HepG2 (cell line): ENCODE results near the gene VIPR1. TPM values are rescaled to one million over a fixed set of nuclear protein-coding genes. Genes with fewer than 3 reads are reported as not detected.
A peak's percentile ranks its signal among the peaks of the same experiment; 100 is the strongest.

ENCODE experiments used
- ARNT2 ChIP-seq: sonication (generic); formaldehyde crosslinking; IDR thresholded peaks from 2 replicates; pipeline ENCODE4 v1.8.0; 2022; ENCODE audit warnings: mild to moderate bottlenecking, low read depth, missing genetic modification reagents, moderate library complexity
- ATF2 ChIP-seq: sonication (generic); formaldehyde crosslinking; IDR thresholded peaks from 2 replicates; pipeline ENCODE4 v1.4.0; 2020; ENCODE audit warnings: missing genetic modification reagents
- ATF7-NPFF ChIP-seq: sonication (generic); formaldehyde crosslinking; IDR thresholded peaks from 2 replicates; pipeline ENCODE4 v1.8.1; 2023; ENCODE audit warnings: mild to moderate bottlenecking, low read depth, missing genetic modification reagents, moderate library complexity
- BORCS8-MEF2B ChIP-seq: sonication (generic); formaldehyde crosslinking; IDR thresholded peaks from 2 replicates; pipeline ENCODE4 v1.8.0; 2022; ENCODE audit warnings: mild to moderate bottlenecking, missing genetic modification reagents
- FOXO1 ChIP-seq: sonication (generic); formaldehyde crosslinking; IDR thresholded peaks from 2 replicates; pipeline ENCODE4 v1.4.0; 2020; ENCODE audit warnings: missing genetic modification reagents
- GABPA ChIP-seq, 2 experiments: IDR thresholded peaks; 2 replicates each; pipeline ENCODE4 v1.6.1; 2011 to 2016; ENCODE audit warnings: low read depth in 2 of 2, low read length in 1 of 2, missing biosample characterization in 1 of 2, missing genetic modification characterization in 1 of 2
- GABPB1 ChIP-seq: IDR thresholded peaks from 2 replicates; pipeline ENCODE4 v1.6.1; 2016; ENCODE audit warnings: mild to moderate bottlenecking, missing genetic modification reagents, moderate library complexity, missing compliant biosample characterization
- KLF11 ChIP-seq: IDR thresholded peaks from 2 replicates; pipeline ENCODE4 v1.6.1; 2016; ENCODE audit warnings: missing compliant biosample characterization
- NFYB ChIP-seq: sonication (generic); formaldehyde crosslinking; IDR thresholded peaks from 2 replicates; pipeline ENCODE4 v1.4.0; 2020; ENCODE audit warnings: missing genetic modification reagents
- PATZ1 ChIP-seq: sonication (generic); formaldehyde crosslinking; IDR thresholded peaks from 2 replicates; pipeline ENCODE4 v1.4.0; 2020; ENCODE audit warnings: missing genetic modification reagents
- SP4 ChIP-seq: sonication (generic); formaldehyde crosslinking; IDR thresholded peaks from 2 replicates; pipeline ENCODE4 v1.8.1; 2023; ENCODE audit warnings: mild to moderate bottlenecking, missing genetic modification reagents
- YY1 ChIP-seq: IDR thresholded peaks from 2 replicates; pipeline ENCODE4 v1.6.1; 2011; ENCODE audit warnings: low read length, low read depth, moderate library complexity, mild to moderate bottlenecking; ENCODE audit not compliant: insufficient read depth, insufficient replicate concordance
- ZFX ChIP-seq: sonication (generic); formaldehyde crosslinking; IDR thresholded peaks from 2 replicates; pipeline ENCODE4 v1.4.0; 2020; ENCODE audit warnings: mild to moderate bottlenecking, low read depth, missing genetic modification reagents, moderate library complexity
- ZGPAT ChIP-seq: IDR thresholded peaks from 2 replicates; pipeline ENCODE4 v1.6.1; 2016; ENCODE audit warnings: mild to moderate bottlenecking
- ZNF563 ChIP-seq: sonication (generic); formaldehyde crosslinking; IDR thresholded peaks from 2 replicates; pipeline ENCODE4 v1.8.0; 2022; ENCODE audit warnings: mild to moderate bottlenecking, moderate library complexity, missing genetic modification reagents
- polyA plus RNA-seq, 8 experiments: library from polyadenylated mRNA; depleted of rRNA in 3 of 8; stranded (reverse) in 7 of 8; unstranded in 1 of 8; fragments of >200 nt; fragmentation: Illumina TruSeq in 4 of 8; extraction: Trizol in 4 of 8; gene quantifications; 2 replicates each; pipeline versions ENCODE4 v1.2.1 to v1.2.3, GENCODE V29; 2011 to 2016; ENCODE audit warnings: low read depth in 4 of 8, missing spikeins in 1 of 8, mixed read lengths in 1 of 8; ENCODE audit not compliant: insufficient read depth in 1 of 8
- total RNA-seq, 5 experiments: library from RNA; depleted of rRNA; stranded (reverse); fragments of >200 nt; fragmentation: Illumina TruSeq; extraction: Trizol; gene quantifications; 2 replicates each; pipeline ENCODE4 v1.2.3, GENCODE V29; 2016; ENCODE audit warnings: low read depth in 1 of 5
- TF ChIP-seq, protein P1 (sequence below): IDR thresholded peaks from 2 replicates; pipeline ENCODE4 v1.6.1; 2016; ENCODE audit warnings: control low read depth
- TF ChIP-seq, protein P2 (sequence below): fragments of 450-650 bp; IDR thresholded peaks from 2 replicates; pipeline ENCODE4 v1.6.1; 2017

The VIPR1 gene
- total and polyA plus RNA-seq, 2 of the 13 experiments (the other 11 are each of a cell fraction or from before 2014, with no cell fraction given) = 0.04 to 0.11 TPM

DNA sequence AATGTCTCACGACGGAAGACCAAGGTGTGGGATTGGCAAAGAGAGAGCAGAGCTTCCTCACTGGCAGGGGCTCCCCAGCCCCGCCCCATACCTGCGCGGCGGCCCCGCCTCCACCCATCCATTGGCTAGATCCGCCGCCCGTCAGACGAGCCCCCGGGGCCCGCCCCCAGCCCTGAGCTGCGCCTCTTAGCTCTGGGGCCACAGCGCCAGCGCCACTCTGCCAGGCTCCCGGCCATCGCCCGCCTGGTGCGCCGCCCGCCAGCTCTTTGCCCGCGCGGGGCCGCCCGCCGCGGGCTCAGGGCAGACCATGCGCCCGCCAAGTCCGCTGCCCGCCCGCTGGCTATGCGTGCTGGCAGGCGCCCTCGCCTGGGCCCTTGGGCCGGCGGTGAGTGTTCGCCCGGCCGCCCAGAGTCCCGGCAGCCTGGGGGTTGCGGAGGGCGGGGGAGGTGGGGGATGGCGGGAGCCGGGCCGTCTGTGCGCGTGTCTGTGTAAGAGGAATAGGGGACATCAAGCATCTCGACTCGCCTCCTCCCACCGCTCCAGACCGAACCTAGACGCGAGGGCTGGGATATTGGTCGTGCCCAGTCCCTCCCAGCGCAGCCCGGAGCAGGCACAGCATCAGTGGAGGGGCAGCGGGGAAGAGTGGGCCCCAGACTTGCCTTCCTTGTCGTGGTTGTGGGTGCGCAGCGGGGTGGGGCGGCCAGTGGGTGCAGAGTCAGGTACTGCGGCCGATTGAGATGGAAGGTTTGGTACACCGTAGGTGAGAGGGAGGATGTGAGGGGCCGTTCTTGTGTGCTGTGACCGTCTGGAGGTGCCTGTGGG, at the start of gene VIPR1 (continued):
- 0 out of 2 replicates have a peak, but pooled peaks have one; percentile 39 for TF ChIP-seq PATZ1 (CRISPR knock-in tag)
- TF ChIP-seq ARNT2 (CRISPR knock-in tag) = 0 out of 2 replicates have a peak, but pooled peaks have one; percentile 32
- TF ChIP-seq, protein P1, sequence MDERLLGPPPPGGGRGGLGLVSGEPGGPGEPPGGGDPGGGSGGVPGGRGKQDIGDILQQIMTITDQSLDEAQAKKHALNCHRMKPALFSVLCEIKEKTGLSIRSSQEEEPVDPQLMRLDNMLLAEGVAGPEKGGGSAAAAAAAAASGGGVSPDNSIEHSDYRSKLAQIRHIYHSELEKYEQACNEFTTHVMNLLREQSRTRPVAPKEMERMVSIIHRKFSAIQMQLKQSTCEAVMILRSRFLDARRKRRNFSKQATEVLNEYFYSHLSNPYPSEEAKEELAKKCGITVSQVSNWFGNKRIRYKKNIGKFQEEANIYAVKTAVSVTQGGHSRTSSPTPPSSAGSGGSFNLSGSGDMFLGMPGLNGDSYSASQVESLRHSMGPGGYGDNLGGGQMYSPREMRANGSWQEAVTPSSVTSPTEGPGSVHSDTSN (CRISPR knock-in tag) = peak; percentile 84
- TF ChIP-seq KLF11 = peak; percentile 84; the same call in 1 of the 2 replicates
- TF ChIP-seq GABPB1 (CRISPR knock-in tag) = peak; percentile 69; the same call in 1 of the 2 replicates
- no peak for TF ChIP-seq ZGPAT
- no peak for TF ChIP-seq ATF2
- peak; percentile 25 for TF ChIP-seq YY1
- no peak; the same call in 1 of the 2 replicates for TF ChIP-seq ZFX (CRISPR knock-in tag)
- TF ChIP-seq SP4 = peak; percentile 68
- TF ChIP-seq ZNF563 (CRISPR knock-in tag) = no peak
- TF ChIP-seq NFYB (CRISPR knock-in tag) = peak; percentile 87
- TF ChIP-seq, protein P2, sequence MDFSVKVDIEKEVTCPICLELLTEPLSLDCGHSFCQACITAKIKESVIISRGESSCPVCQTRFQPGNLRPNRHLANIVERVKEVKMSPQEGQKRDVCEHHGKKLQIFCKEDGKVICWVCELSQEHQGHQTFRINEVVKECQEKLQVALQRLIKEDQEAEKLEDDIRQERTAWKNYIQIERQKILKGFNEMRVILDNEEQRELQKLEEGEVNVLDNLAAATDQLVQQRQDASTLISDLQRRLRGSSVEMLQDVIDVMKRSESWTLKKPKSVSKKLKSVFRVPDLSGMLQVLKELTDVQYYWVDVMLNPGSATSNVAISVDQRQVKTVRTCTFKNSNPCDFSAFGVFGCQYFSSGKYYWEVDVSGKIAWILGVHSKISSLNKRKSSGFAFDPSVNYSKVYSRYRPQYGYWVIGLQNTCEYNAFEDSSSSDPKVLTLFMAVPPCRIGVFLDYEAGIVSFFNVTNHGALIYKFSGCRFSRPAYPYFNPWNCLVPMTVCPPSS = no peak
- 0 out of 2 replicates have a peak, but pooled peaks have one; percentile 51 for TF ChIP-seq ATF7-NPFF
- no peak for TF ChIP-seq BORCS8-MEF2B (CRISPR knock-in tag)
- TF ChIP-seq FOXO1 = no peak
- TF ChIP-seq GABPA (IDR thresholded peaks at IDR 0.05; ENCODE audit: low read depth, low read length) = peak; percentile 11; the same call in 1 of the 2 replicates
- no peak for TF ChIP-seq GABPA (CRISPR knock-in tag; IDR thresholded peaks at IDR 0.05; ENCODE audit: low read depth)
